Esophagus (tissue), 2 donors: ENCODE results near the gene PVALEF. TPM values are rescaled to one million over a fixed set of nuclear protein-coding genes. Genes with fewer than 3 reads are reported as not detected.

Source experiments
- H3K27ac ChIP-seq, 2 donors: one replicate each; pipeline ENCODE4 v1.5.1; 2013; ENCODE audit warnings: low read depth in 2 of 2, mild to moderate bottlenecking in 2 of 2, inconsistent platforms in 1 of 2, low read length in 1 of 2, moderate library complexity in 1 of 2
- H3K27me3 ChIP-seq, 2 donors: one replicate each; pipeline ENCODE4 v1.6.1; 2013; ENCODE audit warnings: low read length in 2 of 2, control low read depth in 1 of 2, mild to moderate bottlenecking in 1 of 2; ENCODE audit not compliant: insufficient read depth in 2 of 2, control insufficient read depth in 1 of 2
- H3K36me3 ChIP-seq, 2 donors: one replicate each; pipeline ENCODE4 v1.6.1; 2013; ENCODE audit warnings: low read length in 1 of 2; ENCODE audit not compliant: control insufficient read depth in 2 of 2, insufficient read depth in 2 of 2
- H3K4me1 ChIP-seq, 2 donors: one replicate each; pipeline ENCODE4 v1.6.1; 2013; ENCODE audit warnings: low read length in 1 of 2; ENCODE audit not compliant: control insufficient read depth in 2 of 2, insufficient read depth in 2 of 2
- H3K4me3 ChIP-seq, 2 donors: one replicate each; pipeline ENCODE4 v1.5.1; 2013; ENCODE audit warnings: low read length in 2 of 2, mild to moderate bottlenecking in 2 of 2, low read depth in 1 of 2, moderate library complexity in 1 of 2
- H3K9me3 ChIP-seq, 2 donors: one replicate each; pipeline ENCODE4 v1.6.1; 2013; ENCODE audit warnings: mild to moderate bottlenecking in 2 of 2, low read depth in 1 of 2, low read length in 1 of 2, moderate library complexity in 1 of 2; ENCODE audit not compliant: control insufficient read depth in 2 of 2, insufficient read depth in 1 of 2
- WGBS, 2 donors: extraction: QIAGEN DNeasy Blood & Tissue Kit; methylation state at CpG; one replicate each; pipeline ENCODE4 v1.1.7; 2013; 5-methylcytosine and 5-hydroxymethylcytosine counted together
- polyA plus RNA-seq, 2 donors: library from polyadenylated mRNA; stranded (reverse); fragments of 200-250 nt; gene quantifications; one replicate each; pipeline ENCODE4 v1.2.3, GENCODE V29; 2013
- donor health status: healthy with polysubstance abuse.
- donor health status: Bipolar disorder and iron deficiency.

Gene PVALEF
- polyA plus RNA-seq, 2 donors: not detected

DNA sequence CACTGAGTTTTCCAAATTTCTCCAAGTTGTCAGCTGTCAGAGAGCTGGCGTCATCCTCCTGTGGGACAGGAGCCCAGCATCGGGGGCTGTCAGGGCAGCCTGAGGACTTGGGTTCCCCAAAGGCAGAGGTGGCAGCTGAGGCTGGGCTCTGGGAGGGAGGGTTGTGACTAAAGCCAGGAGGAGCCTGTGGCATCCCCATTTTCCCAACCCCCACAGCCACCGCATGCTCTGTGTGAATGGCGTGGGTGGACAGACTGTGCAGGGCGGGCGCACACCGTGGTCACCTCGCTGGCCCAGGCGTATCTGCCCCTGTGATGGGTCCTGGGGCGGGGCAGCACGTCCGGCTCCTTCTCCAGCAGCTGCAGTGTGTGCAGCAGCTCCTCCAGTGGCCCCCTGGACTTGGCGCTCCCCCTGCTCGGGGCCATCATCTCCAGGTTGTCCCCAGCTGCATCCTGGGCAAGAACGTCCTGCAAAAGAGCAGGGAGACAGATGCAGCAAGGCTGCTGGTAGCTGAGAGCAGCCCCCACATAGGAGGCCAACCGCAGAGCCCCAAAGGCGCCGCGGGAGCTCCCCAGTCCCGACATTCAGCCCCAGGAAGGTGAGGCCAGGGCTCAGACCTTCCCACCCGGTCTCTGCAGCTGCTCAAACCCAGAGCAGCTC lies 32.7 kb downstream of the PVALEF start:
- Histone ChIP-seq H3K4me1 (peaks cover 0 to 4% of the 10 kb centered on the region in 2 donors), H3K27ac (no peak overlapping the region), H3K9me3 (no peaks in the 10 kb centered on the region), H3K27me3 (no peaks in the 10 kb centered on the region), H3K4me3 (no peak overlapping the region), H3K36me3 (peaks cover 0 to 16% of the 10 kb centered on the region in 2 donors)
- WGBS, 2 donors: 88 to 91% methylated on average over 21 of the region's 21 CpGs

DNA sequence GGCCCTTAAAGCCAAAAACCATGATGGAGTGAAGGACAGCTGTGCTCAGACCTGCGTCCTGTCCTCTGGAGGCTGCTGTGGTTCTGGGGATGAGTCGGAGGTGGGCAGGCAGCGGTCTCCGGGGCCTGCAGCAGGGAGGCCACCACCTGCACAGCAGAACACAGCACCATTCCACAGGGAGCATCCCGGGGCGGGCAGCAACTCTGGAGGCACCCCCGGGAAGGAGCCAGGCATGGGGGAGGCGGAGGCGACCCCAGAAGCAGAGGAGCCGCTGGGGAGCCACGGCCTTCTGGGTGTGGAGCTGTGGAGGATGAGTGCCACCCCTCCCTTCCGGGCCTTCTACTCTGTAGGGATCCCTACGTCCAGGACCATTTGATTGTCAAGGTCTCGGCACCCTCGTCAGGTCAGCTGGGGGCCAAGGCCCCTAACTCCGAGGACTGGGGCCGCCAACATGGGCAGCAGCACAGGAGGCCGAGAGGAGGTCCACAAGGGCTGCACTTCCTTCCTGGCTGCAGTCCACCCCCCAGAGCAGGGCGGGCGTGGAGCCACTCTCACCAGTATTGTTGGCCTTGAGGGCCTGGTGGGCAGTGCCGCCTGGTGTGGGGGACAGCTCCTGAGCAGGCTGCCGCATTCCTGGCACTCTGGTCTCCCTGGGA lies 33.6 kb downstream of the PVALEF start:
- H3K27me3 ChIP-seq: no peaks in the 10 kb centered on the region
- peaks cover 0 to 4% of the 10 kb centered on the region in 2 donors for H3K4me1 ChIP-seq
- H3K4me3 ChIP-seq: no peak overlapping the region
- H3K36me3 ChIP-seq: peaks cover 0 to 16% of the 10 kb centered on the region in 2 donors
- 86 to 89% methylated on average over 20 to 22 of the region's 22 CpGs for WGBS, 2 donors
- no peak overlapping the region for H3K27ac ChIP-seq
- no peaks in the 10 kb centered on the region for H3K9me3 ChIP-seq

DNA sequence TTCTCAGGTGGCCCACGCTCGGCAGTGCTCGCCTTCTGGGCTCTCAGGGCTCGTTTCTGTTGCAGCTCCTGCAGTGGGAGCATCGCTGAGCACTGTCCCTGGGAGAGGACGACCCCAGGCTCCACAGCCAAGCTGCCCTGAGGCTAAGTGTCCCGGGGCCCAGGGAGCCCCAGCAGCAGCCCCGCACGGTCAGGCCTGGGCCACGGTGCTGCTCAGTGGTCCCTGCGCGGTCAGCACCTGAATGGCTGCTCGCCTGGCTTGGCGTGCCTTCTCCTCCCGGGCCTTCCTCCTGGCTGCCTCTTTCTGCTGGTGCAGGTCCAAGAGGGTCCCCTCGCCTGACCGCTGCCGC lies 34.1 kb downstream of the PVALEF start:
- peaks cover 0 to 16% of the 10 kb centered on the region in 2 donors for H3K36me3 ChIP-seq
- 93 to 94% methylated on average over 16 to 18 of the region's 18 CpGs for WGBS, 2 donors
- H3K9me3 ChIP-seq: no peaks in the 10 kb centered on the region
- H3K27me3 ChIP-seq: no peaks in the 10 kb centered on the region
- H3K4me3 ChIP-seq: no peak overlapping the region
- H3K4me1 ChIP-seq: peaks cover 0 to 4% of the 10 kb centered on the region in 2 donors
- no peak overlapping the region for H3K27ac ChIP-seq

DNA sequence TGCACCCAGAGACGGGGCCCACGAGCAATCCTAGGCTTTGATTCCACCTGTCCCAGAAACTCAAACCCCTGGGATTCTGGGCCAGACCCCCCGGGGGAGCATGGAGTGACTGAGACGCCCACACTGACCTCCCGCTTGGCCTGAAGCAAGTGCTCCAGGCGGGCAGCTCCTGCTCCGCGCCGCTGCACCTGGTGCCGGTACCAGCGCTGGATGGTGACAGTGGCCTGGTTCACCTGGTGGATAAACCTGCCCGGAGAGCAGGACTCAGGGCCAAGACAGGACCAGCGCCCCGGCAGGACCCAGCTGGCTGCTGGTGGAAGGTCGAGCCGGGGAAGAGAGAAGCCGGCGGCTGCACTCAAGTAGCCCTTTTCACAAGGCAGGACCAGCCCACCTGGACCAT lies 34.9 kb downstream of the PVALEF start:
- Histone ChIP-seq H3K9me3 (no peaks in the 10 kb centered on the region), H3K4me1 (peaks cover 0 to 7% of the 10 kb centered on the region in 2 donors), H3K4me3 (no peak overlapping the region), H3K27me3 (no peaks in the 10 kb centered on the region), H3K36me3 (peaks cover 0 to 16% of the 10 kb centered on the region in 2 donors), H3K27ac (no peak overlapping the region)
- WGBS, 2 donors: 91 to 92% methylated on average over 18 of the region's 18 CpGs

DNA sequence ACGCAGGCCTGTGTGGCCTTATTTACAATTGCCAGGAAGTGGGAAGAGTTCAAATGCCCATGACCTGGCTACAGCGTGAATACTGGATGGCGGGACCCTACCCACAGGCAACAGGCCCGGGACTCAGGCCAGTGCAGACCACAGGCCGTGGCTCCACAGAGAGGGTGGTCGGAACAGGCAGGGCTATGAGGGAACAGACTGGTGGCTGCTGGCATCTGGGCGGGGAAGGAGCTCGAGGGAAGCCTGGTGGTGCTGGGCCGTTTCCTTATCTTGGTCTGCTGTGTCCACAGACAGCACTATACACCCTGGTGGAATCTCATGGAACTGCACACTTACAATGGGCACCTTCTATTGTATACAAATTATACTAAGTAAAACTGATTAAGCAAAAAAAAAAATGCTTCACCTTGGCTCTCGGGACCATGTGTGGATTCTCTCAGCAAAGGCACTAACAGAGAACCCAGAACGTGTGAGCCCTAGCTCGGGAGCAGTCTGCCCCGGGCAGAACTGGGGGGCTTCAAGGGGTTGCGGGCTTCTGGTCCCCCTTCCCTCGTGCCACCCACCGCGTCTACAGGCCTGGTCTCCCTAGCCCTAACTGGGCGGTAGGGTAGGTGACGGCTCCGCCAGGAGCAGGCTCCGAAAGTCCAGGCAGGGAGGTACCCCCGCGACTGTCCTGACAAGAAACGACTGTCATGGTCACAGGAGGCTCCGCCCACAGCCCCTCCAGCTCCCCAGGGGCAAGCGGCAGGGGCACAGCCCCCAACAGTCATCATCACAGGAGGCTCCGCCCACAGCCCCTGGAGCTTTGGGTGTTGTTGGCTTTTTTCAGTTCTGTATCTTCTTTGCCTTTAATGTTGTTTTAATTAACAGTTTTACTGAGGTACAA lies 35.6 kb downstream of the PVALEF start:
- Histone ChIP-seq H3K27ac (no peak overlapping the region), H3K27me3 (no peaks in the 10 kb centered on the region), H3K36me3 (peaks cover 0 to 11% of the 10 kb centered on the region in 2 donors), H3K4me1 (peaks cover 0 to 7% of the 10 kb centered on the region in 2 donors), H3K4me3 (no peak overlapping the region), H3K9me3 (no peaks in the 10 kb centered on the region)
- 69 to 76% methylated on average over 27 of the region's 27 CpGs for WGBS, 2 donors

DNA sequence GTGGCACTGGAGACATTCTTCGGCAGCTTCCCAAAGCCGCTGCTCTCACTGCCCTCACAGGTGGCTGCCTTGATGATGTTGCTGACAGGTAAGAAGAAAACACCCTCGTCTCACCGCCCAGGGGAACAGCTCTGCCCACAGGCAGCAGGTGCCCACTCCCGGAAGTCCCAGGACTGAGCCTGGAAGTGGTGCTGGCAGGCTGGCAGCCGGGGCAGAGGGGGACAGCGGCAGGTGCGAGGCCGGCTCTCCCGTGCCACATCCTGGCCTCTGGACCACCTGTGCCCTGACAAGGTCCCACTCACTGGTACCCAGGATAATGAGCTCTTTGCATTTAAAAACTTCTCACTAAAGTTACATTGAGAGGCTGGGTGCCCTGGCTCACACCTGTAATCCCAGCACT lies 37.0 kb downstream of the PVALEF start:
- WGBS, 2 donors: 90 to 92% methylated on average over 10 of the region's 10 CpGs

DNA sequence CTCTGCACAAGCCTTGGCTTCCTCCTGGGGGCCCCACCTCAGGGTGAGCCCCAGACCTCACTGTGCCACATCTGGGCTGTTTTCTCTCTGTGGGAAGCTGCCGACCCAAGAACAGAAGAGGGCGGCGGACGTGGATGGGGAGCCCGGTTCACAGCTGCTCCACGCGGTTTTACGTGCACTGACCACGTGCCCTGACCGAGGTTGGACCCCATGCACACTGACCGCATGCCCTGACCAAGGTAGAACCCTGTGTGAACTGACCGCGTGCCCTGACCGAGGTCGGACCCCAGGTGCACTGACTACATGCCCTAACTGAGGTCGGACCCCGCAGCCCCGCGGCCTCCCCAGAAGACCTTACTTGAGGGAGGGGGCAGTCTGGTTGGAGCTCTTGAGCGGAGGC lies 37.8 kb downstream of the PVALEF start:
- H3K36me3 ChIP-seq: peaks cover 0 to 8% of the 10 kb centered on the region in 2 donors
- no peaks in the 10 kb centered on the region for H3K27me3 ChIP-seq
- 96% methylated on average over 20 of the region's 20 CpGs for WGBS, 2 donors
- H3K4me3 ChIP-seq: no peak overlapping the region
- H3K27ac ChIP-seq: no peak overlapping the region
- H3K9me3 ChIP-seq: no peaks in the 10 kb centered on the region
- H3K4me1 ChIP-seq: peaks cover 0 to 7% of the 10 kb centered on the region in 2 donors

More for the DNA sequence above, 37.0 kb downstream of the PVALEF start:
- H3K27ac ChIP-seq: no peak overlapping the region
- H3K9me3 ChIP-seq: no peaks in the 10 kb centered on the region
- peaks cover 0 to 7% of the 10 kb centered on the region in 2 donors for H3K4me1 ChIP-seq
- H3K4me3 ChIP-seq: no peak overlapping the region
- H3K27me3 ChIP-seq: no peaks in the 10 kb centered on the region
- peaks cover 0 to 11% of the 10 kb centered on the region in 2 donors for H3K36me3 ChIP-seq

DNA sequence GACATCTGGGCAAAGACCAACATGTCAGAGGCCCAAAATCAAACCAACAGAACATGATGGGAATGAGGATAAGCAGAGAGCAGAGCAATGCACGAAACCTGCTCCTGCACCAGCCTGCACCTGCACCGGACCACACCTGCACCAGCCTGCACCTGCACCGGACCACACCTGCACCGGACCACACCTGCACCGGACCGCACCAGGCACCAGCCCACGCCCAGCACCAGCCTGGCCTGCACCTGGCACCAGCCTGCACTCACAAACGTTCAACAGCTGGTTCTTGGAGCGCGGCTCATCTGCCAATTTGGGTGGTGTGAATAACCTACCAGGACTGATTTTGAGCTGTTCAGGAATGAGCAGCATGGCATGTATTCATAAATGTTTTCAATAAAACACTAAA lies 39.3 kb downstream of the PVALEF start:
- Histone ChIP-seq H3K4me1 (peaks cover 0 to 7% of the 10 kb centered on the region in 2 donors), H3K36me3 (peaks cover 0 to under 1% of the 10 kb centered on the region in 2 donors), H3K9me3 (no peaks in the 10 kb centered on the region), H3K27me3 (no peaks in the 10 kb centered on the region), H3K27ac (no peak overlapping the region), H3K4me3 (no peak overlapping the region)
- WGBS, 2 donors: 71% methylated on average over 10 of the region's 10 CpGs

DNA sequence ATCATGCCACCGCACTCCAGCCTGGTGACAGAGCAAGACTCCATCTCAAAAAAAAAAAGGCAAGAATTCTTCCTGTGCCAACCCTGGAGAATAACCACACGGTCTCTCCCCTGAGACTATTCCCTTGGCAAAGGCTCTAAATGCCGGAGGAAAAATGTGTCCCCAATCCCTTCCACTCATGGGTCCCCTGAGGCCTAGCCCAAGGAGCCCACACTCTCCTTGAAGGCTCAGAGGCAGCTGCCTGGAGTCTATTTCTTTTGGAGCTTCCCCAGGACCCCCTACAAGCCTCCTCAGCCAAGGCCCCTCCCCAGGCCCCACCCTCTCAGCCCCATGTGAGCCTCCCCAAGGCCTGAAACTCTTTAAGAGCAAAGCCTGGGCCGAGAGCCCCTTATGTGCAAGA lies 40.9 kb downstream of the PVALEF start:
- Histone ChIP-seq H3K27me3 (no peaks in the 10 kb centered on the region), H3K4me1 (peaks cover 0 to 2% of the 10 kb centered on the region in 2 donors), H3K27ac (no peak overlapping the region), H3K9me3 (no peaks in the 10 kb centered on the region), H3K4me3 (no peak overlapping the region), H3K36me3 (no peaks in the 10 kb centered on the region)
- WGBS, 2 donors: 77 to 79% methylated on average over 4 of the region's 4 CpGs
